GM12878 (cell line): ENCODE measurements around the gene TMEM178A. TPM values are rescaled to one million over a fixed set of nuclear protein-coding genes. Genes with fewer than 3 reads are reported as not detected.

Experiments
- ATAC-seq: fragments of 200-7000 bp; cut with Tn5 transposase; 3 replicates; pipeline ENCODE4 v1.9.1; 2020; ENCODE audit warnings: mild to moderate bottlenecking, moderate library complexity
- BruUV-seq: library from RNA; stranded (reverse); fragments of 400-500 nt; replicated peaks from 2 replicates; lab custom pipeline; 2021; lab: Mats Ljungman, UMichigan
- CTCF ChIA-PET: fragments of 300-600 bp; sonication (Branson Sonifier 250); formaldehyde crosslinking; extraction: SDS; loops from one replicate; lab custom pipeline; 2021; ENCODE audit warnings: inconsistent platforms; lab: Yijun Ruan, JAX
- POLR2A ChIA-PET: fragments of 350-600 bp; formaldehyde crosslinking; extraction: SDS; loops from one replicate; lab custom pipeline; 2021; ENCODE audit warnings: inconsistent platforms; lab: Charles Lee
- RAD21 ChIA-PET: fragments of 300-600 bp; sonication (Branson Sonifier 250); formaldehyde crosslinking; loops from one replicate; lab custom pipeline; 2023; ENCODE audit warnings: antibody characterized with exemption; ENCODE audit not compliant: unreplicated experiment; lab: Charles Lee
- SMC1A ChIA-PET: fragments of 300-600 bp; sonication (Branson Sonifier 250); formaldehyde crosslinking; loops from one replicate; lab custom pipeline; 2023; ENCODE audit not compliant: unreplicated experiment, uncharacterized antibody; lab: Charles Lee
- DNase-seq: peaks from one replicate; pipeline ENCODE4 v3.0.0-alpha.2; 2011; ENCODE audit warnings: low read depth, low spot score
- FAIRE-seq: peaks from 3 replicates; lab custom pipeline; 2011; peaks lifted over from hg19 to GRCh38; lab: Jason Lieb, UNC
- H2AFZ ChIP-seq: 2 replicates; pipeline ENCODE4 v1.6.0; 2011; ENCODE audit warnings: low read depth, low read length, control low read depth; ENCODE audit not compliant: control insufficient read depth
- H3K27ac ChIP-seq: 2 replicates; pipeline ENCODE4 v1.5.1; 2011; ENCODE audit warnings: control low read depth; ENCODE audit not compliant: control insufficient read depth, insufficient read depth
- H3K27me3 ChIP-seq, 2 experiments: replicated peaks in 1 of 2; 2 replicates each; pipeline versions ENCODE4 v1.6.0 to v1.6.1; 2011; ENCODE audit warnings: low read length in 1 of 2; ENCODE audit not compliant: control insufficient read depth in 2 of 2, insufficient read depth in 2 of 2
- H3K36me3 ChIP-seq, 2 experiments: 2 replicates each; pipeline ENCODE4 v1.5.1; 2011; ENCODE audit warnings: low read length in 1 of 2; ENCODE audit not compliant: control insufficient read depth in 2 of 2, insufficient read depth in 2 of 2
- H3K4me1 ChIP-seq: 2 replicates; pipeline ENCODE4 v1.6.1; 2011; ENCODE audit warnings: mild to moderate bottlenecking, low read length, moderate library complexity, mixed read lengths; ENCODE audit not compliant: control insufficient read depth, insufficient read depth
- H3K4me2 ChIP-seq: 2 replicates; pipeline ENCODE4 v1.6.0; 2011; ENCODE audit warnings: control low read depth; ENCODE audit not compliant: control insufficient read depth, insufficient read depth
- H3K4me3 ChIP-seq: fragments of 200-600 bp; sonication (generic); 2 replicates; pipeline ENCODE4 v1.5.1; 2016
- H3K79me2 ChIP-seq: 2 replicates; pipeline ENCODE4 v1.6.0; 2011; ENCODE audit warnings: low read length; ENCODE audit not compliant: control insufficient read depth, insufficient read depth
- H3K9ac ChIP-seq: 2 replicates; pipeline ENCODE4 v1.8.0; 2011; ENCODE audit warnings: low read length, control low read depth, mixed read lengths; ENCODE audit not compliant: control insufficient read depth, insufficient read depth
- H3K9me3 ChIP-seq: replicated peaks from 3 replicates; pipeline ENCODE4 v1.5.1; 2011; ENCODE audit warnings: mild to moderate bottlenecking, low read length; ENCODE audit not compliant: control insufficient read depth, insufficient read depth
- H4K20me1 ChIP-seq: 2 replicates; pipeline ENCODE4 v1.6.0; 2011; ENCODE audit not compliant: control insufficient read depth, insufficient read depth
- BCL3 ChIP-seq: IDR thresholded peaks from 2 replicates; pipeline ENCODE4 v1.6.1; 2011; ENCODE audit warnings: borderline replicate concordance, low read depth, mild to moderate bottlenecking, moderate library complexity, low read length; ENCODE audit not compliant: insufficient read depth, poor library complexity, severe bottlenecking
- BHLHE40 ChIP-seq, 2 experiments: fragments of 450-650 bp in 1 of 2; IDR thresholded peaks; 2 replicates each; pipeline ENCODE4 v1.6.1; 2011 to 2017; ENCODE audit warnings: low read depth in 2 of 2, borderline replicate concordance in 1 of 2, improper control_type of control experiment in 1 of 2, low read length in 1 of 2, mild to moderate bottlenecking in 1 of 2
- CEBPB ChIP-seq, 2 experiments: fragments of 150-350 bp in 1 of 2; IDR thresholded peaks; 2 replicates each; pipeline ENCODE4 v1.6.1; 2012 to 2014; ENCODE audit warnings: low read depth in 2 of 2, low read length in 2 of 2, borderline replicate concordance in 1 of 2, inconsistent platforms in 1 of 2
- CHD1 ChIP-seq: IDR thresholded peaks from 2 replicates; pipeline ENCODE4 v1.6.1; 2012; ENCODE audit warnings: low read depth, low read length, improper control_type of control experiment
- CREM ChIP-seq: IDR thresholded peaks from 2 replicates; pipeline ENCODE4 v1.6.1; 2014; ENCODE audit warnings: antibody characterized with exemption, low read depth
- E2F8 ChIP-seq: fragments of 450-650 bp; IDR thresholded peaks from 2 replicates; pipeline ENCODE4 v1.6.1; 2018; ENCODE audit warnings: mild to moderate bottlenecking, low read depth, moderate library complexity; ENCODE audit not compliant: partially characterized antibody
- EZH2 ChIP-seq: IDR thresholded peaks from 2 replicates; pipeline ENCODE4 v1.6.1; 2012; ENCODE audit warnings: low read depth, mild to moderate bottlenecking, control low read depth, inconsistent platforms, low read length, borderline replicate concordance; ENCODE audit not compliant: control insufficient read depth
- LARP7 ChIP-seq: fragments of 450-650 bp; IDR thresholded peaks from 2 replicates; pipeline ENCODE4 v1.6.1; 2017; ENCODE audit warnings: mild to moderate bottlenecking
- MTA2 ChIP-seq: fragments of 450-650 bp; IDR thresholded peaks from 2 replicates; pipeline ENCODE4 v1.6.1; 2016; ENCODE audit warnings: low read depth, mild to moderate bottlenecking, moderate library complexity
- NKRF ChIP-seq: fragments of 450-650 bp; conservative IDR thresholded peaks from 2 replicates; pipeline ENCODE4 v1.6.1; 2017; ENCODE audit warnings: mild to moderate bottlenecking, moderate library complexity
- POU2F2 ChIP-seq: IDR thresholded peaks from 3 replicates; pipeline ENCODE4 v1.6.1; 2011; ENCODE audit warnings: low read depth, mild to moderate bottlenecking, low read length, borderline replicate concordance
- RAD51 ChIP-seq: fragments of 450-650 bp; IDR thresholded peaks from 2 replicates; pipeline ENCODE4 v1.6.1; 2016; ENCODE audit warnings: moderate library complexity, mild to moderate bottlenecking, inconsistent platforms
- ZBED1 ChIP-seq: IDR thresholded peaks from 2 replicates; pipeline ENCODE4 v1.6.1; 2016; ENCODE audit warnings: borderline replicate concordance
- ZNF622 ChIP-seq: fragments of 450-650 bp; IDR thresholded peaks from 2 replicates; pipeline ENCODE4 v1.6.1; 2017; ENCODE audit warnings: mild to moderate bottlenecking, inconsistent platforms
- ZZZ3 ChIP-seq: IDR thresholded peaks from 2 replicates; pipeline ENCODE4 v1.6.1; 2011; ENCODE audit warnings: low read depth; ENCODE audit not compliant: control insufficient read depth, insufficient read length
- WGBS: methylation state at CpG from one replicate; pipeline ENCODE4 v1.1.6; 2016; ENCODE audit warnings: low lambda C conversion rate; ENCODE audit not compliant: insufficient replicate concordance, insufficient coverage; ENCODE audit errors: missing lambda C conversion rate; 5-methylcytosine and 5-hydroxymethylcytosine counted together
- in situ Hi-C: fragments of 300-500 bp; cut with MboI; formaldehyde crosslinking; loops from 9 replicates; pipeline ENCODE4 v1.14.3; 2018; ENCODE audit warnings: mixed read lengths
- intact Hi-C: fragments of 100-400 bp; cut with micrococcal nuclease; formaldehyde crosslinking; loops from one replicate; pipeline ENCODE4 v1.14.2; 2022; ENCODE audit not compliant: unreplicated experiment
- polyA plus RNA-seq, 11 experiments: library from polyadenylated mRNA; depleted of rRNA in 4 of 11; unstranded in 6 of 11; stranded (reverse) in 5 of 11; fragments of >200 nt; fragmentation: Nextera tagmentation in 4 of 11; fragmentation: Illumina TruSeq in 1 of 11; extraction: Ambion mirVana in 4 of 11; extraction: Trizol in 1 of 11; gene quantifications; 1 replicate in 1 of 11; 2 replicates in 10 of 11; pipeline versions ENCODE4 v1.2.1 to v1.2.3, GENCODE V29; 2011 to 2016; ENCODE audit warnings: inconsistent platforms in 2 of 11, missing spikeins in 2 of 11, low read depth in 1 of 11
- total RNA-seq, 4 experiments: library from RNA; depleted of rRNA in 3 of 4; stranded (reverse); fragments of >200 nt in 3 of 4; fragmentation: Illumina TruSeq in 1 of 4; extraction: Trizol in 1 of 4; gene quantifications; 2 replicates each; pipeline versions ENCODE4 v1.2.1 to v1.2.3, GENCODE V29; 2013 to 2021

TMEM178A gene
- total and polyA plus RNA-seq, 10 of the 15 experiments (the other 5 are each of a cell fraction or from before 2014, with no cell fraction given), result not detected

- ATAC-seq (no peak), DNase-seq (no peak), FAIRE-seq (no peak)
- in situ Hi-C loops (no loop called here), intact Hi-C loops (no loop called here)
- Histone ChIP-seq H2AFZ (no peak overlapping the region), H3K36me3 (no peaks in the 10 kb centered on the region), H3K9me3 (peaks cover 2% of the 10 kb centered on the region; the same call in 2 of the 3 replicates), H3K9ac (no peak overlapping the region), H4K20me1 (no peaks in the 10 kb centered on the region), H3K27ac (no peak overlapping the region), H3K4me2 (no peak overlapping the region), H3K79me2 (no peaks in the 10 kb centered on the region), H3K4me1 (no peaks in the 10 kb centered on the region), H3K27me3 (no peaks in the 10 kb centered on the region), H3K4me3 (no peak overlapping the region)
- SMC1A ChIA-PET, result no interaction called here
- RAD21 ChIA-PET, result interaction anchor here (1.1 kb wide), 2 partner anchors 27 to 317 kb away, joined by 3 read pairs; no protein-coding TSS in a partner anchor
- no TSS peak for BruUV-seq
- WGBS, result 42% methylated on average over 4 of the region's 4 CpGs
- POLR2A ChIA-PET, result no interaction called here
- TF ChIP-seq ZZZ3 (no peak), CHD1 (no peak), ZNF622 (no peak), LARP7 (no peak), EZH2 (no peak), MTA2 (no peak), CREM (no peak), RAD51 (no peak), ZBED1 (no peak), E2F8 (no peak), CEBPB (IDR thresholded peaks at IDR 0.05; ENCODE audit: borderline replicate concordance in 1 of 2, low read depth in 2 of 2, low read length in 2 of 2) (no peak), NKRF (no peak), BHLHE40 (IDR thresholded peaks at IDR 0.05; ENCODE audit: borderline replicate concordance in 1 of 2, low read depth in 2 of 2, low read length in 1 of 2) (no peak), POU2F2 (no peak), BCL3 (no peak)
- CTCF ChIA-PET, result interaction anchor here (2.5 kb wide), 1 partner anchor 317 kb away, joined by 10 read pairs; no protein-coding TSS in a partner anchor
Measured at GRCh38 chr2:39696101-39696553, 30.4 kb downstream of the TMEM178A start.
